D721Med (cell line): ENCODE measurements around the gene LILRB3.
"Not testable (repeated sequence)": the region's sequence is repeated elsewhere in the genome, so short reads cannot be mapped to it uniquely, and the experiment has no call there.

Experiments used
- DNase-seq: peaks from one replicate; pipeline ENCODE4 v3.0.0; 2011; ENCODE audit warnings: low spot score; ENCODE audit not compliant: insufficient read length
- FAIRE-seq: peaks from 2 replicates; lab custom pipeline; 2011; peaks lifted over from hg19 to GRCh38; lab: Jason Lieb, UNC
- CTCF ChIP-seq: IDR thresholded peaks from 2 replicates; pipeline ENCODE4 v1.5.1; 2012; ENCODE audit warnings: mild to moderate bottlenecking, control low read depth; ENCODE audit not compliant: insufficient read depth; ENCODE audit errors: missing control alignments

LILRB3 gene

GRCh38 chr19:54252243-54252642 lies 29.4 kb upstream of the LILRB3 start:
- DNase-seq (no peak), FAIRE-seq (no peak)

GRCh38 chr19:54248016-54248601 lies 25.3 kb upstream of the LILRB3 start:
- DNase-seq (no peak), FAIRE-seq (no peak)
- no peak for TF ChIP-seq CTCF

More at GRCh38 chr19:54252243-54252642, 29.4 kb upstream of the LILRB3 start:
- no peak for TF ChIP-seq CTCF

GRCh38 chr19:54247106-54247930 lies 24.5 kb upstream of the LILRB3 start:
- DNase-seq = no peak
- no peak for TF ChIP-seq CTCF
- no peak for FAIRE-seq

- DNase-seq = no peak
- no peak for TF ChIP-seq CTCF
- no peak for FAIRE-seq
Measured at GRCh38 chr19:54245936-54246335, 23.1 kb upstream of the LILRB3 start.

DNA sequence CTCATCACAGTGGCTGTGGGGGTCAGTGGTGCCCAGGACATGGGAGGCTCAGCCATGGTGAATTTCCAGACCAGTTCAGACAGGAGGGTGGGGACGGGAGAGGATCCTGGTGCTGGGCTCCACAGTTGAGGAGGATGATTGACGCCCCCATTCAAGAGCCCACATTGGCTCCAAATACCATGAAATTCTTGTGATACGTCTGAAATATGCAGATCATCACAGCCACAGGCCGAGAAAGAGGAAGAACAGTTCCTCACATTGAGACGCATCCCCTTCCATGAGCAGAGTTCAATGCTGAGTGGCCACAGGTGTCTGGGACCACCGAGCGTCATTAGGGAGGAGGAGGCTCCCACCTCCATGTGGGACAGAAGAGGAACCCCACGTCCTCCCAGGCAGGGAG lies 21.0 kb upstream of the LILRB3 start:
- DNase-seq, FAIRE-seq: not testable (repeated sequence)

- DNase-seq, FAIRE-seq: not testable (repeated sequence)
Measured at GRCh38 chr19:54242646-54243045, 19.8 kb upstream of the LILRB3 start, which contains the start of gene LILRA6. Gene LILRA6, minus strand, starts transcription at chr19:54242790.

- DNase-seq, FAIRE-seq: not testable (repeated sequence)
Measured at GRCh38 chr19:54242234-54242633, 19.4 kb upstream of the LILRB3 start.

DNA sequence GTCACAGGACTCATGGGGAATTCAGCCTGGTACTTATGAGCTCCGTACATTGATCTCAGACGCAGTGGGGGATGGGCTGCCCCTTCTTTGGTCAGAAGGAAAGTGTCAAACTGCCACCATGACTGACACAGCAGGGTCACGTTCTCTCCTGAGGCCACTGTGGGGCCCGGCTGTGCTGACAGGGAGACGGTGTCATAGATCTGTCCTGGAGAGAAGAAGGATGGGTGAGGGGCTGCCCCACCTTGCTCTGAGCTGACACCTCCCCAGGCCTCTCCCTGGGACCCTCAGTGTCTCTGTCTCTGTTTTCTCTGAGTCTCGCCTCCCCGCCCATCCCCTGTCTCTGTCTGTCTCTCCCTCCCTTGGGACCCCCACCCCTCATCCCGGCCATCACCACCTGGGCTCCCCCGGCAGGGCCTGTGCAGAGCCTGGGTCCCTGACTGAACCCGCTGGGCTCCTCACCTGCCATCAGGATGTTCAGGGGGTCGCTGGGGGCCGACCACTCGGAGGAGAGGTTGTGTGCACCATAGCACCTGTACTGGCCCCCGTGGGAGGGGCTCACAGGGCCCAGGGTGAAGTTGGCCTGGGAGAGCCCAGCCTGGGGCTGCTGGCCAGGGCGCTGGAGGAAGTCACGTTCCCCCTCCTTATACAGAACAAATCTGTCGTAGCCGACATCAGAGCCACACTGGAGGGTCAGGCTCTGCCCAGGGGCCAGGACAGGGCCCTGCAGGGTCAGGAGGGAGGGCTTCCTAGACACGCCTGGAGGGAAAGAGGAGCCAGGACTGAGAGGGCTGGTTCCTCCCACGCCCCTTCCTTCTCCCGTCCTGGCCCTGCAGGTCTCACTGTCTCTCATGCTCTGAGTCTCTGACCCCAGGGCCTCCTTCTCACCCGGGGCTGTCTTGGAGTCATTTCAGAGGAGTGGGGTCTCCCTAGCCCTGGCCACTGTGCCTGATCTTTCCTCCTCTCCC lies 17.8 kb upstream of the LILRB3 start:
- not testable (repeated sequence) for DNase-seq, FAIRE-seq

DNA sequence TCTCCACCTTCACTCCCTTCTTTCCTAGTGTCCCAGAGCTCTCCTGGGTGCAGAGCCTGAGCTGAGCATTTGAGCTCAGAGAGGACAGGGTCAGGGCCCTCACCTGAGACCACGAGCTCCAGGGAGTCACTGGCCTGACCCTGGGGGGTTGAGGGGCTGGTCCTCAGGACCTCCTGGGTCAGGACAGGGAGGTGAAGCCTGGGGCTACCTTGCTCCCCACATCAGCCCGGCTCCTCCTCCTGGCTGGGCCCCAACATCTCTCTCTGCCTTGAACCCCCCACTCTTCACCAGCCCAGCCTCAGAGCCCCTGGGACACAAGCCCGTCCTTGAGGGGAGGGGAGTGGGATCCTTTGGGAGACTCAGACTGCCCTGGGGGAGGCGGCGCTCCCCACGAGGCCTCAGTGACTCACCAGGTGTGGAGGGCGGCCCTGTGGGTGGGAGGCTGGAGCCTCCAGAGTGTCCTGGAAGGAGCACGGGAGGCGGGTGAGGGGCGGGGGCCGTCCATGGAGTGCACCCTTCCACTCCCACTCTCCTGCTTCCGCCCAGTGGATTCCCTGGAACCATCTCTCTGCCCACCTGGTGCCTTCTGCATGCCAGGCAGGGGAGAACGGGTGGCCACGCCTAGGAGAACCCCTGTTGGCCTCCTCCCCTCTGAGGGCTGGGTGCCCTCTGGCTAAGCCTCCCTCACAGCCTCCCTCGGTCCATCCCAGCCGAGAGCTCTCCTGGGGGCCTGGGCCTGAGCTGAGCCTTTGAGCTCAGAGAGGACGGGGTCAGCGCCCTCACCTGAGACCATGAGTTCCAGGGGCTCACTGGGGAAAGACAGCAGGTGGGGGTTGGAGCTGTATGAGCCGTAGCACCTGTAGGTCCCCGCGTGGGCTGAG lies 16.9 kb upstream of the LILRB3 start:
- not testable (repeated sequence) for DNase-seq, FAIRE-seq
